ENCODE measurements around the gene PHGDH. TPM values are rescaled to one million over a fixed set of nuclear protein-coding genes. Genes with fewer than 3 reads are reported as not detected.

PHGDH gene
- total and polyA plus RNA-seq, 8 donors: 2.3 to 45.8 (median 25.6) TPM

GRCh38 chr1:119778359-119778758 is 66.6 kb downstream of the PHGDH start:
- Histone ChIP-seq H3K27me3 (no peaks in the 10 kb centered on the region), H3K9me3 (no peaks in the 10 kb centered on the region), H3K27ac (peak overlapping the region in 1 of 5 donors; percentile 87), H3K36me3 (no peaks in the 10 kb centered on the region), H3K4me1 (peaks cover 14 to 49% (median 40%) of the 10 kb centered on the region in 4 donors), H3K4me3 (no peak overlapping the region)
- intact Hi-C loops (cut with DNase I; ENCODE audit: low total_unique reads): no loop called here
- TF ChIP-seq EP300 (IDR thresholded peaks at IDR 0.05) (no peak), POLR2A (IDR thresholded peaks at IDR 0.05) (no peak), POLR2AphosphoS5 (IDR thresholded peaks at IDR 0.05) (no peak)
- TF ChIP-seq, protein P1, sequence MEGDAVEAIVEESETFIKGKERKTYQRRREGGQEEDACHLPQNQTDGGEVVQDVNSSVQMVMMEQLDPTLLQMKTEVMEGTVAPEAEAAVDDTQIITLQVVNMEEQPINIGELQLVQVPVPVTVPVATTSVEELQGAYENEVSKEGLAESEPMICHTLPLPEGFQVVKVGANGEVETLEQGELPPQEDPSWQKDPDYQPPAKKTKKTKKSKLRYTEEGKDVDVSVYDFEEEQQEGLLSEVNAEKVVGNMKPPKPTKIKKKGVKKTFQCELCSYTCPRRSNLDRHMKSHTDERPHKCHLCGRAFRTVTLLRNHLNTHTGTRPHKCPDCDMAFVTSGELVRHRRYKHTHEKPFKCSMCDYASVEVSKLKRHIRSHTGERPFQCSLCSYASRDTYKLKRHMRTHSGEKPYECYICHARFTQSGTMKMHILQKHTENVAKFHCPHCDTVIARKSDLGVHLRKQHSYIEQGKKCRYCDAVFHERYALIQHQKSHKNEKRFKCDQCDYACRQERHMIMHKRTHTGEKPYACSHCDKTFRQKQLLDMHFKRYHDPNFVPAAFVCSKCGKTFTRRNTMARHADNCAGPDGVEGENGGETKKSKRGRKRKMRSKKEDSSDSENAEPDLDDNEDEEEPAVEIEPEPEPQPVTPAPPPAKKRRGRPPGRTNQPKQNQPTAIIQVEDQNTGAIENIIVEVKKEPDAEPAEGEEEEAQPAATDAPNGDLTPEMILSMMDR (IDR thresholded peaks at IDR 0.05): no peak
- no peak for DNase-seq
- WGBS, 5 donors: 89 to 94% (median 91%) methylated on average over 6 of the region's 6 CpGs

DNA sequence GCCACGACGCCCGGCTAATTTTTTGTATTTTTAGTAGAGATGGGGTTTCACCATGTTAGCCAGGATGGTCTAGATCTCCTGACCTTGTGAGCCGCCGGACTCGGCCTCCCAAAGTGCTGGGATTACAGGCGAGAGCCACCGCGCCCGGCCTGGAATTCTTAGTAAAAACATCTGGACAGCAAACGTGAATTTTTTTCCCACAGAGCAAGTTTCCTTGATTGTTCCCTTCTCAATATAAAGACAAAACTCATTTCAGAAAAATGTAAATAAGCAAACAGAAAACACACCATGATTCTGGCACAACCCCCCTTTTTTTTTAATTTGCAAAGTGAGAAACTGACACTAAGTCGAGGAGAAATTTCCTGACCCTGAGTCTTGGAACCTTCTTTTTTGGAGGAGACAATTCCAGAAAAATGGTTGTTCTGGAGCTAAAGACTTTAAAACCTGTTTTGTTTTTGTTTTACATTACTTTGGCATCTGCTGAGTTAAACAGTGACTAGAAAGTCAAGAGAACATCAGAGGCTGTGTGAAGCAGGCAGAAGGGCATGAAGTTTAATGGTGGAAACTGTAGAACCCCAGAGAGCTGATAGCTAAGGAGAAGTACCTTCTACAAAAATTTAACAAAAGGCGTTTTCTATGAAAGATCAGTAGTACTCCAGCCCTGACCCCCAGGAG is 67.3 kb downstream of the PHGDH start:
- 68 to 80% (median 76%) methylated on average over 12 to 13 of the region's 13 CpGs for WGBS, 5 donors
- Histone ChIP-seq H3K27ac (peak overlapping the region; percentile 32 to 87 (median 55)), H3K4me3 (no peak overlapping the region), H3K27me3 (no peaks in the 10 kb centered on the region), H3K9me3 (no peaks in the 10 kb centered on the region), H3K4me1 (peaks cover 13 to 49% (median 40%) of the 10 kb centered on the region in 4 donors), H3K36me3 (no peaks in the 10 kb centered on the region)
- DNase-seq: peak in 1 of 2 donors; percentile 41
- intact Hi-C loops (cut with DNase I; ENCODE audit: low total_unique reads): no loop called here
- TF ChIP-seq POLR2AphosphoS5 (IDR thresholded peaks at IDR 0.05) (no peak), EP300 (IDR thresholded peaks at IDR 0.05) (no peak), POLR2A (IDR thresholded peaks at IDR 0.05) (no peak)
- TF ChIP-seq, protein P1 (IDR thresholded peaks at IDR 0.05): no peak

DNA sequence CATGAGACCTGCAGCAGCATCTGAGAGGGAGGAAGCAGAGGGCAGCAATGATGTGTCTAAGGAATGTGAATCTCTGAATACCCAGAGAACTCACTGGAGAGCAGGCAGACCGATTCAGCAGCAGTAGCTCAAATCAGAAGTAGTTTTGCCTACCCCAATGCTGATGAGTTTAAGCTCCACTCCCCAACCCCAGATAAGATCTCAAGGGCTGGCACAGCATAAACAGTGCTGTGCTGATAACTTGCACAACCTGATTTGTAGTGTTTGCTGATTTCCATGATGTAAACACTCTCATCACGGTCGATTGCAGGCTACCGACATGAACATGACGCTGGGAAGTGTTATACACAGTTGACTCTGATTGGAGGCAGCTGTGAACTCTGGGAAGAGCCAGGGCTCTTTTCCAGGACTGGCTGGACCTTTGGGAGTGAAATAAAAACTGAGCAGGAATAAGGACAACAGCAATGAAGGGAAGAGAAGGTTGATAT is 68.2 kb downstream of the PHGDH start:
- 8 to 28% (median 10%) methylated on average over 5 of the region's 5 CpGs for WGBS, 5 donors
- Histone ChIP-seq H3K27me3 (no peaks in the 10 kb centered on the region), H3K9me3 (no peaks in the 10 kb centered on the region), H3K4me1 (peaks cover 13 to 48% (median 40%) of the 10 kb centered on the region in 4 donors), H3K4me3 (peak overlapping the region in 1 of 4 donors; percentile 15), H3K36me3 (no peaks in the 10 kb centered on the region), H3K27ac (peak overlapping the region; percentile 32 to 90 (median 76))
- intact Hi-C loops (cut with DNase I; ENCODE audit: low total_unique reads): no loop called here
- peak; percentile 64 to 80 for DNase-seq
- no peak for TF ChIP-seq EP300 (IDR thresholded peaks at IDR 0.05)
- TF ChIP-seq POLR2A (IDR thresholded peaks at IDR 0.05): no peak
- peak; percentile 31 to 80 (median 77) for TF ChIP-seq POLR2AphosphoS5 (IDR thresholded peaks at IDR 0.05)
- TF ChIP-seq, protein P1 (IDR thresholded peaks at IDR 0.05): no peak

DNA sequence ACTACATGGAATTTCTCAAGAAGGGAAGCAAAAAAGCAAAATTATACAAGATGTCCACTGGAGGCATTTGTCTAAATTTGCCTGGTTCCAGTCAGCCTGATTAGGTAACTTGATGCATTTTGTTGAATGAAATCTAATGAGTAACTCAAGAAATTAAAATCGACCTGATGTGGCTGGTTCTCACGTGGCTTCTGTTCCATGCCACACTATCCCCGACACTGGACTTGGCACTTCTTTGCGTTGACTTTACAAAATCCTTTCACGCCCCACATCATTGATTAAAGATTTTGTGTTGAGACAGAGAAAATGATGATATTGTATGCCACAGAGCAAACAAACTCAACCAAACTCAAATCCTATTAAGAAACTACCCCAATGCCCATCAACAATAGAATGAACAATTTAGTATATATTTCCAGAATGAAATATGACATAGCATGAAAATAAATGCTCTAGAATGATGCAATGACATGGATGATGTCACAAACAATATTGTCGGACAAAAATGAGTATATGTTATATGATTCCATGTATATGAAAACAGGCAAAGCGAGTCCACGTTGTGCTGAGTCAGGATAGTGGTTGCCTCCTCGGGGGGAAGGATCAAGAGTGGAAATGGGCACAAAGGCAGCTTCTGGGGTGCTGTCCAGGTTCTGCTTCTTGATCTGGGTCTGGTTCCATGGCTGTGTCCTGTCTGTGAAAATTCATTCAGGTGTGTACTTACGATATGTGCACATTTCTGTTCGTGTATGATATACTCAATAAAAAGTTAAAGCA is 69.9 kb downstream of the PHGDH start:
- no peak for DNase-seq
- WGBS, 5 donors: 84 to 92% (median 86%) methylated on average over 11 of the region's 11 CpGs
- Histone ChIP-seq H3K4me3 (no peak overlapping the region), H3K4me1 (peaks cover 13 to 47% (median 42%) of the 10 kb centered on the region in 4 donors), H3K27ac (no peak overlapping the region), H3K9me3 (no peaks in the 10 kb centered on the region), H3K36me3 (no peaks in the 10 kb centered on the region), H3K27me3 (no peaks in the 10 kb centered on the region)
- TF ChIP-seq, protein P1 (IDR thresholded peaks at IDR 0.05): no peak
- TF ChIP-seq POLR2AphosphoS5 (IDR thresholded peaks at IDR 0.05) (no peak), EP300 (IDR thresholded peaks at IDR 0.05) (no peak), POLR2A (IDR thresholded peaks at IDR 0.05) (no peak)
- intact Hi-C loops (cut with DNase I; ENCODE audit: low total_unique reads): no loop called here
